ENCODE measurements around the gene FHOD1.
A peak's percentile ranks its signal among the peaks of the same experiment; 100 is the strongest.

DNA sequence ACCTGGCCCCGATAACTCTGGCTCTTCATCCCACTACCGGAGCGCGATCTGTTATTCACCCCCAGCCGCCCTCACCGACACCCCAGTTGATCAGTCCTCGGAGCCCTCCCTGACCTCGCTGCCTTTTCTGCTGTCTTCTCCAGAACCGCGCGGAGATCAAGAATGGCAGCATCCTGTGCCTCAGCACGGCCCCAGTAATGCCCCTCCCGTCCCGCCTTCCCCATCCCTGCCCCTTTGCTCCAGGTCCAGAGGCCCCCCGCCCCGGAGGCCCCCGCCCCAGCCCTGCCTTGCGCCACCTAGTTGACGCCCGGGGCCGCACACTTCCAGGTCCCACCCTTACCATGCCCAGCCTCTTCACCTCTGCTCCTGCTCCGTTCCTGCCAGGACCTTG is 47.5 kb downstream of the FHOD1 start:
- TF ChIP-seq, protein P1, sequence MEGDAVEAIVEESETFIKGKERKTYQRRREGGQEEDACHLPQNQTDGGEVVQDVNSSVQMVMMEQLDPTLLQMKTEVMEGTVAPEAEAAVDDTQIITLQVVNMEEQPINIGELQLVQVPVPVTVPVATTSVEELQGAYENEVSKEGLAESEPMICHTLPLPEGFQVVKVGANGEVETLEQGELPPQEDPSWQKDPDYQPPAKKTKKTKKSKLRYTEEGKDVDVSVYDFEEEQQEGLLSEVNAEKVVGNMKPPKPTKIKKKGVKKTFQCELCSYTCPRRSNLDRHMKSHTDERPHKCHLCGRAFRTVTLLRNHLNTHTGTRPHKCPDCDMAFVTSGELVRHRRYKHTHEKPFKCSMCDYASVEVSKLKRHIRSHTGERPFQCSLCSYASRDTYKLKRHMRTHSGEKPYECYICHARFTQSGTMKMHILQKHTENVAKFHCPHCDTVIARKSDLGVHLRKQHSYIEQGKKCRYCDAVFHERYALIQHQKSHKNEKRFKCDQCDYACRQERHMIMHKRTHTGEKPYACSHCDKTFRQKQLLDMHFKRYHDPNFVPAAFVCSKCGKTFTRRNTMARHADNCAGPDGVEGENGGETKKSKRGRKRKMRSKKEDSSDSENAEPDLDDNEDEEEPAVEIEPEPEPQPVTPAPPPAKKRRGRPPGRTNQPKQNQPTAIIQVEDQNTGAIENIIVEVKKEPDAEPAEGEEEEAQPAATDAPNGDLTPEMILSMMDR (IDR thresholded peaks at IDR 0.05), result peak in 2 of 6 experiments; percentile 2 to 5
- TF ChIP-seq POLR2A (IDR thresholded peaks at IDR 0.05), result no peak
